ENCODE measurements around the gene AIFM2.
"Not testable (repeated sequence)": the region's sequence is repeated elsewhere in the genome, so short reads cannot be mapped to it uniquely, and the experiment has no call there.

GRCh38 chr10:70179209-70179608 is 46.6 kb upstream of the AIFM2 start:
- not testable (repeated sequence) for TF ChIP-seq EZH2 (IDR thresholded peaks at IDR 0.05; ENCODE audit: low read length, missing control alignments); CTCF (conservative IDR thresholded peaks at IDR 0.05 in 1 of 2, IDR thresholded peaks at IDR 0.05 in 1 of 2; ENCODE audit: low read depth in 1 of 2, low read length in 2 of 2)
